Liver (tissue), 3 donors: ENCODE data around the gene GADD45B.

ENCODE experiments used
- CTCF ChIP-seq: fragments of 150-350 bp; IDR thresholded peaks from 2 replicates; pipeline ENCODE4 v1.5.1; 2017; ENCODE audit warnings: improper control_type of control experiment, low read depth, low read length; ENCODE audit not compliant: missing input control
- FOXA1 ChIP-seq: IDR thresholded peaks from 2 replicates; pipeline ENCODE4 v1.6.1; 2016; ENCODE audit warnings: antibody characterized with exemption
- GABPA ChIP-seq, 2 donors: IDR thresholded peaks in 1 of 2; conservative IDR thresholded peaks in 1 of 2; 2 replicates each; pipeline ENCODE4 v1.6.1; 2016; ENCODE audit warnings: antibody characterized with exemption in 2 of 2, mild to moderate bottlenecking in 1 of 2, moderate library complexity in 1 of 2
- HNF4G ChIP-seq: IDR thresholded peaks from 2 replicates; pipeline ENCODE4 v1.6.1; 2016; ENCODE audit warnings: antibody characterized with exemption
- MAX ChIP-seq: IDR thresholded peaks from 2 replicates; pipeline ENCODE4 v1.6.1; 2016; ENCODE audit warnings: antibody characterized with exemption
- NR2F2 ChIP-seq: IDR thresholded peaks from 2 replicates; pipeline ENCODE4 v1.6.1; 2016; ENCODE audit warnings: antibody characterized with exemption
- RAD21 ChIP-seq, 2 donors: IDR thresholded peaks; 2 replicates each; pipeline ENCODE4 v1.6.1; 2016; ENCODE audit warnings: antibody characterized with exemption in 2 of 2, mild to moderate bottlenecking in 2 of 2
- REST ChIP-seq: IDR thresholded peaks from 2 replicates; pipeline ENCODE4 v1.6.1; 2016; ENCODE audit warnings: antibody characterized with exemption, mild to moderate bottlenecking
- TAF1 ChIP-seq: conservative IDR thresholded peaks from 2 replicates; pipeline ENCODE4 v1.6.1; 2016; ENCODE audit warnings: antibody characterized with exemption, mild to moderate bottlenecking
- ZBTB33 ChIP-seq: IDR thresholded peaks from 2 replicates; pipeline ENCODE4 v1.6.1; 2016; ENCODE audit warnings: antibody characterized with exemption
- donor health status: healthy.
- donor health status: healthy.

GRCh38 chr19:2434721-2435265, 41.1 kb upstream of the GADD45B start:
- TF ChIP-seq GABPA (IDR thresholded peaks at IDR 0.05 in 1 of 2, conservative IDR thresholded peaks at IDR 0.05 in 1 of 2): no peak
- TF ChIP-seq MAX: no peak
- no peak for TF ChIP-seq CTCF
- TF ChIP-seq ZBTB33: no peak
- TF ChIP-seq REST: no peak
- TF ChIP-seq HNF4G: no peak
- no peak for TF ChIP-seq TAF1
- TF ChIP-seq FOXA1: no peak
- no peak for TF ChIP-seq RAD21 (IDR thresholded peaks at IDR 0.05)
- no peak for TF ChIP-seq NR2F2
